ENCODE data around the gene MN1.

MN1 gene

GRCh38 chr22:27795696-27796517, 5.6 kb downstream of the MN1 start:
- Histone ChIP-seq H3K36me3 (replicated peaks; ENCODE audit: insufficient read depth, low read length) (no peaks in the 10 kb centered on the region), H3K27me3 (replicated peaks; ENCODE audit: insufficient read depth, low read length) (peaks cover 21% of the 10 kb centered on the region), H3K9me3 (replicated peaks; ENCODE audit: insufficient read depth, low read length) (no peaks in the 10 kb centered on the region), H4K20me1 (ENCODE audit: insufficient read depth, low read length) (no peaks in the 10 kb centered on the region), H3K4me3 (ENCODE audit: low read length) (no peak overlapping the region), H2AFZ (ENCODE audit: low read length) (no peak overlapping the region), H3K4me1 (ENCODE audit: low read length) (no peaks in the 10 kb centered on the region), H3K9ac (ENCODE audit: low read length) (no peak overlapping the region), H3K4me2 (ENCODE audit: low read depth, low read length) (no peak overlapping the region), H3K9me2 (replicated peaks; ENCODE audit: insufficient read depth, low read length) (no peaks in the 10 kb centered on the region), H3F3A (ENCODE audit: insufficient read depth, low read length) (no peaks in the 10 kb centered on the region), H3K79me2 (ENCODE audit: low read length) (no peaks in the 10 kb centered on the region), H3K27ac (ENCODE audit: low read length) (no peak overlapping the region)
- no peak for TF ChIP-seq EZH2phosphoT487 (IDR thresholded peaks at IDR 0.05; ENCODE audit: low read length)
- TF ChIP-seq CTCF (IDR thresholded peaks at IDR 0.05; ENCODE audit: low read length), result no peak
- TF ChIP-seq EZH2 (optimal IDR thresholded peaks at IDR 0.05; ENCODE audit: low read depth, low read length), result no peak
- DNase-seq, result no peak

GRCh38 chr22:27795053-27795452, 6.5 kb downstream of the MN1 start:
- no peak overlapping the region for H3K9ac ChIP-seq (ENCODE audit: low read length)
- H3K4me1 ChIP-seq (ENCODE audit: low read length), result no peaks in the 10 kb centered on the region
- H3K27ac ChIP-seq (ENCODE audit: low read length), result no peak overlapping the region
- no peaks in the 10 kb centered on the region for H3K36me3 ChIP-seq (replicated peaks; ENCODE audit: insufficient read depth, low read length)
- H3K27me3 ChIP-seq (replicated peaks; ENCODE audit: insufficient read depth, low read length), result peaks cover 24% of the 10 kb centered on the region
- no peaks in the 10 kb centered on the region for H3K79me2 ChIP-seq (ENCODE audit: low read length)
- no peak overlapping the region for H3K4me3 ChIP-seq (ENCODE audit: low read length)
- TF ChIP-seq EZH2phosphoT487 (IDR thresholded peaks at IDR 0.05; ENCODE audit: low read length), result no peak
- H3K9me2 ChIP-seq (replicated peaks; ENCODE audit: insufficient read depth, low read length), result no peaks in the 10 kb centered on the region
- H3K4me2 ChIP-seq (ENCODE audit: low read depth, low read length), result no peak overlapping the region
- H4K20me1 ChIP-seq (ENCODE audit: insufficient read depth, low read length), result no peaks in the 10 kb centered on the region
- no peak for DNase-seq
- H3F3A ChIP-seq (ENCODE audit: insufficient read depth, low read length), result no peaks in the 10 kb centered on the region
- no peak overlapping the region for H2AFZ ChIP-seq (ENCODE audit: low read length)
- H3K9me3 ChIP-seq (replicated peaks; ENCODE audit: insufficient read depth, low read length), result no peaks in the 10 kb centered on the region

DNA sequence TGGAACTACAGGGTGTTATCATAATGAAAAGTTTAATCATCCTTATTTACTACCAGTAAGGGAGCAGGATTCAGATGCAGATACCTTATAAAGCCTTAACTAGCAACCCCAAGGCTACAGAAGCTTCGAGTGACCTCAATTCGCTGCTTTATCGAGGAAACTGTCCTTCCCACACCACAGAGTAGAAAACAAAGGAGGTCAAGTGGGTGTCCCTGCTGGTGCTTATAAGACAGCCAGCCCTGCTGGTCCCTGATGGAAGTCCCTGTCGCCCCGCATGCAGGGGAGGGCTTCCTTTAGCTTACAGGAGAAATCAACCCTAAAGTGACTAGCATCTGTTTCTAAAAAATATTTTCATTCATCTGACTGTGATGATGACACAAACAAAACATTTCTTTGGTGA, 7.3 kb downstream of the MN1 start:
- Histone ChIP-seq H3K27me3 (replicated peaks; ENCODE audit: insufficient read depth, low read length) (peaks cover 32% of the 10 kb centered on the region), H3K36me3 (replicated peaks; ENCODE audit: insufficient read depth, low read length) (no peaks in the 10 kb centered on the region), H4K20me1 (ENCODE audit: insufficient read depth, low read length) (no peaks in the 10 kb centered on the region), H3K4me3 (ENCODE audit: low read length) (no peak overlapping the region), H3K27ac (ENCODE audit: low read length) (no peak overlapping the region), H3K4me2 (ENCODE audit: low read depth, low read length) (no peak overlapping the region), H3F3A (ENCODE audit: insufficient read depth, low read length) (no peaks in the 10 kb centered on the region), H3K9me3 (replicated peaks; ENCODE audit: insufficient read depth, low read length) (no peaks in the 10 kb centered on the region), H3K9me2 (replicated peaks; ENCODE audit: insufficient read depth, low read length) (no peaks in the 10 kb centered on the region), H3K4me1 (ENCODE audit: low read length) (no peaks in the 10 kb centered on the region), H3K9ac (ENCODE audit: low read length) (no peak overlapping the region), H3K79me2 (ENCODE audit: low read length) (no peaks in the 10 kb centered on the region), H2AFZ (ENCODE audit: low read length) (no peak overlapping the region)
- TF ChIP-seq EZH2 (optimal IDR thresholded peaks at IDR 0.05; ENCODE audit: low read depth, low read length), result no peak
- no peak for TF ChIP-seq CTCF (IDR thresholded peaks at IDR 0.05; ENCODE audit: low read length)
- no peak for TF ChIP-seq EZH2phosphoT487 (IDR thresholded peaks at IDR 0.05; ENCODE audit: low read length)
- no peak for DNase-seq

DNA sequence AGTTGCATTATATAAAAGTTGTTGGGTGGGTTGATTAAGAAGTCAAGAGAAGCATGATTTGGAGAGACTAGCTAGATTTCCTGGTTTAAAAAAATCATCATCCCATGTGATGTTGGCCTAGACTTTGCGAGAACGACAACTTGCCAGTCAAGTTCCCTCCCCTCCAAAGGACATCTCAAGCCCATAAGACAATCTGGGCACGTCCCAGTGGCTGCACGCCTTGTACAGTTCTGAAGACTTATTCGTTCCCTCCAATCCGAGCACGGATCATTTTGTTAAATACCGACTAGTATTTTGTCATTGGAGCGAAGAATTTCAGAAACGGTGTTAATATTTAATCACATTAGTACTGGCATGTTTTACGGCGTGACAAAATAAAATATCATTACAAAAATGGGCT, 8.0 kb downstream of the MN1 start:
- Histone ChIP-seq H3K4me2 (ENCODE audit: low read depth, low read length) (no peak overlapping the region), H3K27ac (ENCODE audit: low read length) (no peak overlapping the region), H3K4me1 (ENCODE audit: low read length) (no peaks in the 10 kb centered on the region), H3F3A (ENCODE audit: insufficient read depth, low read length) (no peaks in the 10 kb centered on the region), H3K4me3 (ENCODE audit: low read length) (no peak overlapping the region), H3K36me3 (replicated peaks; ENCODE audit: insufficient read depth, low read length) (no peaks in the 10 kb centered on the region), H2AFZ (ENCODE audit: low read length) (no peak overlapping the region), H3K79me2 (ENCODE audit: low read length) (no peaks in the 10 kb centered on the region), H4K20me1 (ENCODE audit: insufficient read depth, low read length) (no peaks in the 10 kb centered on the region), H3K9me2 (replicated peaks; ENCODE audit: insufficient read depth, low read length) (no peaks in the 10 kb centered on the region), H3K9me3 (replicated peaks; ENCODE audit: insufficient read depth, low read length) (no peaks in the 10 kb centered on the region), H3K9ac (ENCODE audit: low read length) (no peak overlapping the region), H3K27me3 (replicated peaks; ENCODE audit: insufficient read depth, low read length) (peaks cover 39% of the 10 kb centered on the region)
- TF ChIP-seq CTCF (IDR thresholded peaks at IDR 0.05; ENCODE audit: low read length) (no peak), EZH2 (optimal IDR thresholded peaks at IDR 0.05; ENCODE audit: low read depth, low read length) (no peak), EZH2phosphoT487 (IDR thresholded peaks at IDR 0.05; ENCODE audit: low read length) (no peak)
- DNase-seq, result no peak
